Measurements from ENCODE around the gene SNCA.

The SNCA gene

GRCh38 chr4:89727238-89727637 is 109.7 kb downstream of the SNCA start:
- no peak for ATAC-seq
- TF ChIP-seq, protein P1, sequence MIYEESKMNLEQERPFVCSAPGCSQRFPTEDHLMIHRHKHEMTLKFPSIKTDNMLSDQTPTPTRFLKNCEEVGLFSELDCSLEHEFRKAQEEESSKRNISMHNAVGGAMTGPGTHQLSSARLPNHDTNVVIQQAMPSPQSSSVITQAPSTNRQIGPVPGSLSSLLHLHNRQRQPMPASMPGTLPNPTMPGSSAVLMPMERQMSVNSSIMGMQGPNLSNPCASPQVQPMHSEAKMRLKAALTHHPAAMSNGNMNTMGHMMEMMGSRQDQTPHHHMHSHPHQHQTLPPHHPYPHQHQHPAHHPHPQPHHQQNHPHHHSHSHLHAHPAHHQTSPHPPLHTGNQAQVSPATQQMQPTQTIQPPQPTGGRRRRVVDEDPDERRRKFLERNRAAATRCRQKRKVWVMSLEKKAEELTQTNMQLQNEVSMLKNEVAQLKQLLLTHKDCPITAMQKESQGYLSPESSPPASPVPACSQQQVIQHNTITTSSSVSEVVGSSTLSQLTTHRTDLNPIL (CRISPR knock-in tag; IDR thresholded peaks at IDR 0.05; ENCODE audit: low read depth): no peak
- TF ChIP-seq BACH2 (CRISPR knock-in tag; IDR thresholded peaks at IDR 0.05; ENCODE audit: borderline replicate concordance): no peak
- no peak for TF ChIP-seq OSR1 (CRISPR knock-in tag; IDR thresholded peaks at IDR 0.05)
- no peak for TF ChIP-seq ZNF70 (CRISPR knock-in tag; IDR thresholded peaks at IDR 0.05)
- TF ChIP-seq ZFP3 (CRISPR knock-in tag; IDR thresholded peaks at IDR 0.05): no peak
- TF ChIP-seq TCF4 (CRISPR knock-in tag; IDR thresholded peaks at IDR 0.05; ENCODE audit: borderline replicate concordance): no peak
- TF ChIP-seq SNAI2 (CRISPR knock-in tag; IDR thresholded peaks at IDR 0.05): no peak
- no peak for TF ChIP-seq ZFP30 (CRISPR knock-in tag; IDR thresholded peaks at IDR 0.05)
- no peak for TF ChIP-seq TSHZ2 (CRISPR knock-in tag; IDR thresholded peaks at IDR 0.05)
- no peak for TF ChIP-seq ESRRG (CRISPR knock-in tag; IDR thresholded peaks at IDR 0.05)
- no peak for TF ChIP-seq RARB (CRISPR knock-in tag; IDR thresholded peaks at IDR 0.05)
- no peak for TF ChIP-seq GLIS3 (CRISPR knock-in tag; IDR thresholded peaks at IDR 0.05)
- no peak for TF ChIP-seq ZNF565 (CRISPR knock-in tag; conservative IDR thresholded peaks at IDR 0.05; ENCODE audit: low read depth)
- TF ChIP-seq PPARA (CRISPR knock-in tag; IDR thresholded peaks at IDR 0.05; ENCODE audit: borderline replicate concordance): no peak
- no peak for TF ChIP-seq TOX (CRISPR knock-in tag; IDR thresholded peaks at IDR 0.05; ENCODE audit: borderline replicate concordance)
- TF ChIP-seq ISL1 (CRISPR knock-in tag; IDR thresholded peaks at IDR 0.05): no peak
- no peak for TF ChIP-seq PATZ1 (CRISPR knock-in tag; IDR thresholded peaks at IDR 0.05; ENCODE audit: borderline replicate concordance)

DNA sequence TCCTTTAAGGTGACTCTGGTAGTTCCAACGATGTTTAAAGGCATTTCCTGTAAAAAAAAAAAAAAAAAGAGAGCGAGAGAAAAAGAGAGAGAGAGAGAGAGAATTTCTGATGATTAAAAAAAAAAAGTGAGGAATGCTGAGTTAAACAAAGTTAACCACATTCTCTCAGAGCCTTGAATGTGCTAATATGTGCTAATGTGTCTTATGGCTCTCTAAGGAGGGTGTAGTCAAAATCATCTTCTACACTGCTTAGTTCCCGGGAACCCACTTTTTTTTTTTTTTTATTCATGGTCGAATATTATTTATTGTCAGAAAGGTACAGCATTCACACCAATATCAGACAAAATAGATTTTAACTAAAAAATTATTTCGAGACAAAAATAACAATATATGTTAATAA is 111.7 kb downstream of the SNCA start:
- no peak for ATAC-seq
- TF ChIP-seq PPARA (CRISPR knock-in tag; IDR thresholded peaks at IDR 0.05; ENCODE audit: borderline replicate concordance): no peak
- TF ChIP-seq ZNF70 (CRISPR knock-in tag; IDR thresholded peaks at IDR 0.05): no peak
- TF ChIP-seq BACH2 (CRISPR knock-in tag; IDR thresholded peaks at IDR 0.05; ENCODE audit: borderline replicate concordance): no peak
- TF ChIP-seq, protein P1 (CRISPR knock-in tag; IDR thresholded peaks at IDR 0.05; ENCODE audit: low read depth): no peak
- TF ChIP-seq ZC3H10 (CRISPR knock-in tag; IDR thresholded peaks at IDR 0.05): no peak
- TF ChIP-seq ZFP3 (CRISPR knock-in tag; IDR thresholded peaks at IDR 0.05): no peak
- TF ChIP-seq CSDC2 (CRISPR knock-in tag; IDR thresholded peaks at IDR 0.05): no peak
- no peak for TF ChIP-seq ZNF565 (CRISPR knock-in tag; conservative IDR thresholded peaks at IDR 0.05; ENCODE audit: low read depth)
- TF ChIP-seq POU6F1 (CRISPR knock-in tag; IDR thresholded peaks at IDR 0.05; ENCODE audit: borderline replicate concordance, low read depth): no peak
- no peak for TF ChIP-seq TCF4 (CRISPR knock-in tag; IDR thresholded peaks at IDR 0.05; ENCODE audit: borderline replicate concordance)

GRCh38 chr4:89724716-89725115 is 112.2 kb downstream of the SNCA start:
- ATAC-seq: peak; percentile 94
- TF ChIP-seq, protein P1 (CRISPR knock-in tag; IDR thresholded peaks at IDR 0.05; ENCODE audit: low read depth): no peak
- TF ChIP-seq TOX (CRISPR knock-in tag; IDR thresholded peaks at IDR 0.05; ENCODE audit: borderline replicate concordance) (no peak), POU6F1 (CRISPR knock-in tag; IDR thresholded peaks at IDR 0.05; ENCODE audit: borderline replicate concordance, low read depth) (no peak), PPARA (CRISPR knock-in tag; IDR thresholded peaks at IDR 0.05; ENCODE audit: borderline replicate concordance) (no peak), CSDC2 (CRISPR knock-in tag; IDR thresholded peaks at IDR 0.05) (no peak), PATZ1 (CRISPR knock-in tag; IDR thresholded peaks at IDR 0.05; ENCODE audit: borderline replicate concordance) (no peak), SNAI2 (CRISPR knock-in tag; IDR thresholded peaks at IDR 0.05) (no peak), ESRRG (CRISPR knock-in tag; IDR thresholded peaks at IDR 0.05) (no peak), ZNF70 (CRISPR knock-in tag; IDR thresholded peaks at IDR 0.05) (no peak), ZFP30 (CRISPR knock-in tag; IDR thresholded peaks at IDR 0.05) (no peak), ZNF8 (CRISPR knock-in tag; IDR thresholded peaks at IDR 0.05) (no peak)

Data from SK-N-SH treated with all-trans-retinoic acid at 6 μM for 48 hours (cell line).